ENCODE data around the gene KCNK6. TPM values are rescaled to one million over a fixed set of nuclear protein-coding genes. Genes with fewer than 3 reads are reported as not detected.

Gene KCNK6
- total RNA-seq, 1 experiment from 2014 or later: 6.5 TPM

GRCh38 chr19:38333245-38333644, 13.6 kb downstream of the KCNK6 start:
- no peak overlapping the region for H2BK120ac ChIP-seq (ENCODE audit: low read depth, low read length, poor library complexity, severe bottlenecking)
- Mint-ChIP-seq H3K4me3 (no peak overlapping the region), H3K9me3 (no peaks in the 10 kb centered on the region), H3K27me3 (ENCODE audit: low read depth) (no peaks in the 10 kb centered on the region; the same call in none of the 2 replicates), H3K36me3 (ENCODE audit: insufficient read depth in 1 of 3, low read depth in 3 of 3) (no peaks in the 10 kb centered on the region), H3K4me1 (peaks cover 5% of the 10 kb centered on the region in 2 experiments), H3K27ac (no peak overlapping the region)
- no peak overlapping the region for H4K91ac ChIP-seq (ENCODE audit: insufficient read length, low read depth, low read length)
- no peak overlapping the region for H3K23ac ChIP-seq (ENCODE audit: insufficient read length, low read depth, low read length)
- no peak overlapping the region for H3T11ph ChIP-seq (ENCODE audit: low read length)
- no peak overlapping the region for H3K4ac ChIP-seq (ENCODE audit: low read depth, low read length)
- no peak overlapping the region for H2AK5ac ChIP-seq (ENCODE audit: insufficient read length, low read length)
- H3K27ac ChIP-seq (ENCODE audit: insufficient read length, low read depth, low read length): no peak overlapping the region
- no peak overlapping the region for H3K14ac ChIP-seq (ENCODE audit: insufficient read depth, low read length)
- no peaks in the 10 kb centered on the region for H3K79me1 ChIP-seq (ENCODE audit: insufficient read depth, low read depth, low read length, poor library complexity, severe bottlenecking)
- peaks cover 3% of the 10 kb centered on the region; the same call in 1 of the 2 replicates for H3K4me1 ChIP-seq (ENCODE audit: insufficient read depth, low read length)
- H2AFZ ChIP-seq (ENCODE audit: low read length): no peak overlapping the region
- no peaks in the 10 kb centered on the region for H3K79me2 ChIP-seq (ENCODE audit: insufficient read depth, low read length)
- no peak overlapping the region for H4K8ac ChIP-seq (replicated peaks; ENCODE audit: insufficient read length, low read depth, low read length)
- no peak overlapping the region for H4K5ac ChIP-seq (ENCODE audit: insufficient read length, low read depth, low read length)
- no peak overlapping the region for H3K56ac ChIP-seq (ENCODE audit: insufficient read length, low read depth, low read length)
- H2BK20ac ChIP-seq (ENCODE audit: low read depth, low read length, poor library complexity, severe bottlenecking): no peak overlapping the region
- H4K20me1 ChIP-seq (ENCODE audit: control insufficient read depth, insufficient read depth, insufficient read length): no peaks in the 10 kb centered on the region
- no peak overlapping the region for H3K18ac ChIP-seq (ENCODE audit: insufficient read length, low read depth, low read length)
- no peak overlapping the region for H3K4me2 ChIP-seq (ENCODE audit: insufficient read depth, insufficient read length, low read length)
- no peaks in the 10 kb centered on the region for H3K9me3 ChIP-seq (ENCODE audit: control insufficient read depth, low read depth, low read length)
- no peak for DNase-seq
- WGBS (ENCODE audit: extremely low coverage, insufficient read length, low lambda C conversion rate): no CpG with 5 or more reads among the region's 9 CpGs
- H2BK15ac ChIP-seq (ENCODE audit: low read depth, low read length): no peak overlapping the region
- no peak overlapping the region for H2BK12ac ChIP-seq (ENCODE audit: insufficient read length, low read depth, low read length)
- no peak overlapping the region for H2BK5ac ChIP-seq (ENCODE audit: insufficient read length, low read length)
- no peaks in the 10 kb centered on the region for H3K27me3 ChIP-seq (ENCODE audit: insufficient read depth, low read length)
- H3K9ac ChIP-seq (ENCODE audit: extremely low read depth, insufficient read length, low read length): no peak overlapping the region
- H3K23me2 ChIP-seq (ENCODE audit: insufficient read length, low read depth, low read length, poor library complexity, severe bottlenecking): peaks cover 13% of the 10 kb centered on the region
- no peak for TF ChIP-seq CTCF (conservative IDR thresholded peaks at IDR 0.05)

All from H9 (cell line).